NCI-H2196 (cell line): Measurements from ENCODE around the gene IFI27L1.

Experiments
- DNase-seq: peaks from one replicate; lab custom pipeline; 2025; ENCODE audit not compliant: unreplicated experiment; lab: John Stamatoyannopoulos, UW

The IFI27L1 gene

GRCh38 chr14:94113490-94113889 lies 32.4 kb downstream of the IFI27L1 start:
- DNase-seq: peak; percentile 8

DNA sequence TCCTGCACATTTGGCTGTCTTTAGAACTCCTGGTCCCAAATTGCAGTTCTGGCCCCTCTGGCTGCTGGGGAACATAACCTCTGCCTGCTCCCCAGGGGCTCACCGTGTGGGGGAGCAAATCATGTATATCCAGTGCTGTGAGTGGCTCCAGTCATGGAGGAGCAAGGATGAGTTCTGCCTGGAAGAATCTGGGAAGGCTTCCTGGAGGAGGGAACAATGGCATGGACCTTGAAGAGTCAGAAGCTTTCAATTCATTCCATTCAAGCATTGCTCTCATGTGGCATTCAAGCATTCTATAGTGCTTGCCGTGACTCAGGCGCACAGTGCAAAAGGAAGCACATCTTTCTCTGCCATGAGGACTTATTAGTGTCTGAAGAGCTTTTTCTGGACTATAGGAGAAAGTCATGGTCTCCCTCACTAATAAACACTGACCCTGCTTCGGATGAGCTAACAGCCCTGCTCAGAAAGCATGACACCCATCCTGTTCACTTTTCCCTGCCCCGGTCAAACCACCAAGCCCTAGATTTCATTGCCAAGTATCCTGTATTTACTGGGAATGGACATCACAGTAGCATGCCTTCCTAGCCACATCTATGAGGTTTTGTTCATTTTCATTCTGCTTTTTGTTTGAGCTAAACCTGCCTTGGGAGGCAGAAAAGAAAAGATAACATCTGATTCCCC lies 32.9 kb downstream of the IFI27L1 start:
- DNase-seq: no peak

GRCh38 chr14:94114589-94115057 lies 33.5 kb downstream of the IFI27L1 start:
- no peak for DNase-seq

DNA sequence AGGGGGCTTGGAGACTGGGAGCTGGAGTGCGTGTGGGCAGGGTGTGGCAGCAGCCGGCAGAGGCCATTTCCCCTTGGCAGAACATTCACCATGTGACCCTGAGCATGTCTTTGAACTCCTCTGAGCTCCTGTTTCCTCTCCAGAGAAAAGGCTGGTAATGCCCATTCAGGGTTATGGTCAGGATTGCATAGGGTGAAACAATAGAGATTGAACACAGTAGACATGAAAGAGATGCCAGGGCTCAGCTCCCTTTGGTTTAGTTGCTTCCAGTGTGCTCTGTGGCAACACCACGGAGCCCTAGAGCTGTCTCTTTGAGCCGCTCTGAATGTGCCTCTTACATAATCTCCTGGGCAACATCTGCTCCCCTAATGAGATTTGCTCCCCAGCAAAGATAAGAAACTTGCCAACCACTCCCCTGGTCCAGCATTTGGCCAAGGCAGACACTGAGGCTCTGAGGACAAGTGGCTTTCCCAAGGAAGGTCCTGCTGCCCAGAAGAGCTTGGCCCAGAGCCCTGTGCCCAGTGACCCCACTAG lies 34.0 kb downstream of the IFI27L1 start:
- no peak for DNase-seq

DNA sequence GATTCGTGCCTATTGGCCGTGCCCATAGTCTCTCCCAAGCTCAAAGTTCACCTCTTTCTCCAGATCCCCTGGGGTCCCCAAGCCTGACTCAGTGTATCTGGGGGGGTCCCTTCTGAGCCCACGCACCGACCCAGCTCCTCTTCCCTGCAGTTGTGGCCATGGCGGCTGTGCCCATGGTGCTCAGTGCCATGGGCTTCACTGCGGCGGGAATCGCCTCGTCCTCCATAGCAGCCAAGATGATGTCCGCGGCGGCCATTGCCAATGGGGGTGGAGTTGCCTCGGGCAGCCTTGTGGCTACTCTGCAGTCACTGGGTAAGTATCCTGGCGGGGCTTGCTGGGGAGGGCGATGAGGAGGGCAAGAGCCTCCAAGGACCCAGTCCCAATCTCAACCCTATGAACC lies 34.5 kb downstream of the IFI27L1 start:
- no peak for DNase-seq

DNA sequence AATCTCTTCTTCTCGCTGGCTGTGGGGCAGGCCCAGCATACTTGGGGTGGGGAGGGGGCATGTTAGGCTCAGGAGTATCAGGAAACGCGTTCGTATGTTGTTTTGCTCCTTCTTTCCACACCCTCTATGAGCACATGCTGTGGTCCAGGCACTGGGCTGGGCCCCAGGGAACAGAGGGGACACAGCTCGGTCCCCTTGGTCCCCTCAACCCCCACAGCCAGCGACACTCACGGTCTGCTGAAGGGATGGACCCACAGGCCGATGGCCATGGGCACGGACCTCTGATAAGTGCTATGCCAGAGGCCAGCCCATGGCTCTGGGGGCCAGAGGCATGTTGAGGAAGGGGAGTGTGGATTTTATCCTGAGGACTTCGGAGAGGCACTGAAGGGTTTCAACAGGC lies 35.6 kb downstream of the IFI27L1 start:
- DNase-seq: no peak

DNA sequence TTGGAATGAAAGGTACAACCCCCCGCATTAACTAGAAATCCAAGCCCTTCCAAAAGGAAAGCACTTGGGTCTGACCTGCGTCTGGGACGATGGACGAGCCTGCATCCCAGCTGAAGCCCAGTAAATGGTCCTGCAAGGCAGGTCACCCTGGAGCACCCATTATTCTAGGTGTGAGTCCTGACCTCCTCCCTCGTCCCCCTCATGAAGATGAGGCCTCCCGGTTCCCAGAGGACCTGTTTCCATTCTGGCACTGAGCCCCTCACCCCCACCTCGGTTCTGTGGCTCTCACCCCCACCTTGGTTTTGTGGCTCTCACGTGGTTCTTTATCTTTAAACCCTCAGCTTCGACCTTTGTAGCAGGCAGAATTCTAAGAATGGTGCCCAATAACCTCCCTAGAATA lies 36.7 kb downstream of the IFI27L1 start:
- DNase-seq: no peak

DNA sequence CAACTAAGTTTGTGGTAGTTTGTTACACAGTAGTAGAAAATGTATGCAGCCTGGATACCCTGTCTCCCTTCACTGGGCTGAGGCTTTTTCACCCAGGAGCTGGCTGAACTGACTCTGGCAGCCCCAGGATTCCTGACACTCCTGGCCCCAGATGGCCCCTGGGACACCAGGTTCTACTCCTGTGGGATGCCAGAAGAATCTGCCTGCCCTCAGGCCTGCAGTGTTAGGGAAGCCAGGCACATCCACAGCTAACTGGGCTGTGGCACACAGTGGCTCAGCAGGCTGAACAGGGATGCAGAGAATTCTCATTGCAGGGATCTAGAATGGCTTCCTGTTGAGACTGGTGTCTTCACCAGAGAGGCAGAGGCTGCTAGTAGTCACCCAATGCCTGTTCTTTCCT lies 38.0 kb downstream of the IFI27L1 start:
- no peak for DNase-seq

DNA sequence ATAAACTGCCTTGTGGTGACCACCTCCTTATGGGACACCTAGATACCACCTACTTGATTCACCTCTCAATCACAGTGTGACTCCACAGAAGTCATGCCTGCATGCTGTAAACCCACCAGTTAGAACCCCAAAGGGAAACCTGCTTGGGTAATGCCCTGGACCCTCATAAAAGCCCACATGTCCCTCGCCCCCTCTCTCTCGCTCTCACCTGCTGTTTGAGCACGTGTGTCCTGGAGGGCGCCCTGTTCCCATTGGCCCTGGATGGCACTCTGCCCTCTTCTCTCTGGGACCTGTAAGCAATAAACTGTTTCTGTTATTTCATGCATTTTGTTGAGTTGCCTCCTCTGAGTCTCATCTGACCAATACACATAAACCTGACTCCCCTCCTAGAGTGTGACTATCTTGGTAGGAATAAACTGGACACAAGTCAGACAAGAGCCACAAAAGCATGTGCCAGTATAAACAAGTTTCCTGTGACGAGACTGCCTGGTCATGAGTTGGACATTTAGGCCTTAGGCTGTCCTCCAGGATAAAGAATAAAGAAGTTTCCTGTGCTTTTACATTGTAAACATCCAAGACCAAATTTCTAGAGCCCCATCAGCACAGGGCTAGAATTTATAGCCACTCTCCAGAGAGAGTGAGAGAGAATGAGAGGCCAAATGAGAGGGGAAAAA lies 39.7 kb downstream of the IFI27L1 start:
- no peak for DNase-seq

DNA sequence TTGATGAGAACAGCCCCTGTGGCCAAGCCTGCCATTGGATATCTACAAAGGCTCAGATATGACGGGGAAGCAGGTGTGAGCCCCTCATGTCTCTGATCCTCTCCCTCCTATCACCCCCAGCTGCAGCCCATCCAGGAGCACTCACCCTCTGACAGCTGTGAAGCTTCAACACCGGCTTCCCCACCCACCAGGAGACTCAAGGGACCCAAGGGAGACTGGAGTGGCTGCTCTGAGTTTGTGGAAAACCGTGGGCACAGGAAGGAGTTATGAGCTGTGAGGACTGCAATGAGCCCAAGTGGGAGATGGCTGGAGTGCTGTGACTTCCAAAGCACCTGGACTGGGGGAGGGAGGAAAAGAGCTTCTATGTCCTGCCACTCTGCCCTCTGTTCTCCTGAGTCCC lies 40.4 kb downstream of the IFI27L1 start:
- no peak for DNase-seq

- DNase-seq: no peak
Measured at GRCh38 chr14:94122438-94122837, 41.3 kb downstream of the IFI27L1 start.

DNA sequence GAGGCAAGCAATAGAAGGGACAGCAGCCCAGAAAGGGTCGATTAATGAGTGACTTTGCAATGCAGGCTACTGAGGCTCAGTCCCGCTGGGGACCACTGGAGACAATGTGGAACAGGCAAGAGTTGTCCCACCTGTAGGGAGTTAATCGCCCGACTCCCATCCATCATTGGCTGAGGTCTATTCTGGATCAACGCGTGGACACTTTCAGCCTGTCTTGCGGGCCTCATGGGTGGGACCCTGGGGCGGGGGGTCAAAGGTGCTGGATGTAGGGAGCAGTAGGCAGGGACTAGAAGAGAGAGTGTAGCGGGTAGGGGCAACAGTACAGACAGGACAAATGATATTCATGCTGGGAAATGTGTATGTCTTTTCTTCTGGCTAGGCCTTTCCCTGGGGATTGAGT lies 42.2 kb downstream of the IFI27L1 start:
- no peak for DNase-seq

DNA sequence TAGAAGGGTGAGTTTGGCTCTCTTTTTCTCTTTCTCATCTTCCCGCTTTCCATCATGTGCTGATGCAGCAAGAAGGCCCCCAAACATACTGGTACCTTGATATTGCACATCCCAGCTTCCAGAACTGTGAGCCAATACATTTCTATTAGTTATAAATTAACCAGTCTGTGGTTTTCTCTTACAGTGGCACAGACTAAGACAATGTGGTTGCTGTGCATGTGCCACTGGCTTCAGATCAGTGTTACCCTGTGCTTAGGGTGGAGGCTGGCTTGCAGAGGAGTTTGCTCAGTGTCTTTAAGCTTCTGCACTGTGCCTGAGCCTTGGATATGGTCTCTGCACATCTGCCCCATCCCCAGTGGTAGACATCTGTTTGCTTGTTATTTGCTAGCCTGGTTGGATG lies 42.8 kb downstream of the IFI27L1 start:
- DNase-seq: no peak

DNA sequence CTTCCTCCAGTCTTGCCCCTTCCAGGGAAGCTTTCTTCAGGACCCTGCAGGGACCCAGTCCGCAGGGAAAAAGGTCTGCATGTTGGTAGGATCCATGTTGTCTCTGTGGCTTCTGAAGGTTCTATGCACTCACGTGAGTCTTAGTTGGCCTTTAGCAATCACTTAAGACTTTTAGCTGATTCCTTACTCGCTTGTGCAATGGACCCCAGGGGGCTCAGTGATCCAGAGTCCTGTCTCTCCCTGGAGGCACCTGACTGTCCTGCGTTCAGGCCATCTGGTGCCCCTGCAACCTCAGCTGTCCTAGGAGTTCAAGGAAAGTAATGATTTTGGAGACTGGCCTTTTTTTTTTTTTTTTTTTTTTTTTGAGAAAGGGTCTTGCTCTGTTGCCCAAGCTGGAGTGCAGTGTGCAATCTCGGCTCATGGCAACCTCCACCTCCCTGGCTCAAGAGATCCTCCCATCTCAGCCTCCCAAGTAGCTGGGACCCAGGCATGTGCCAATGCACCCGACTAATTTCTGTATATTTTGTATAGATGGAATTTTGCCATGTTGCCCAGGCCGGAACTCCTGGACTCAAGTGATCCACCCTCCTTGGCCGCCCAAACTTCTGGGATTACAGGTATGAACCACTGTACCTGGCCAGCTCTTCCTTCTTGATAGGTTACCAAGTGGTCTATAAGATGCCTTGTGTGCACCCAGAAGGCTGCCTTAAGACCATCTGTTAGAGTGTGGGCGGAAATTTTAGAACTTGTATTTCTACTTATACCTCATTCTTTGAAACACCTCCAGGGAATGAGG lies 43.7 kb downstream of the IFI27L1 start:
- DNase-seq: no peak

DNA sequence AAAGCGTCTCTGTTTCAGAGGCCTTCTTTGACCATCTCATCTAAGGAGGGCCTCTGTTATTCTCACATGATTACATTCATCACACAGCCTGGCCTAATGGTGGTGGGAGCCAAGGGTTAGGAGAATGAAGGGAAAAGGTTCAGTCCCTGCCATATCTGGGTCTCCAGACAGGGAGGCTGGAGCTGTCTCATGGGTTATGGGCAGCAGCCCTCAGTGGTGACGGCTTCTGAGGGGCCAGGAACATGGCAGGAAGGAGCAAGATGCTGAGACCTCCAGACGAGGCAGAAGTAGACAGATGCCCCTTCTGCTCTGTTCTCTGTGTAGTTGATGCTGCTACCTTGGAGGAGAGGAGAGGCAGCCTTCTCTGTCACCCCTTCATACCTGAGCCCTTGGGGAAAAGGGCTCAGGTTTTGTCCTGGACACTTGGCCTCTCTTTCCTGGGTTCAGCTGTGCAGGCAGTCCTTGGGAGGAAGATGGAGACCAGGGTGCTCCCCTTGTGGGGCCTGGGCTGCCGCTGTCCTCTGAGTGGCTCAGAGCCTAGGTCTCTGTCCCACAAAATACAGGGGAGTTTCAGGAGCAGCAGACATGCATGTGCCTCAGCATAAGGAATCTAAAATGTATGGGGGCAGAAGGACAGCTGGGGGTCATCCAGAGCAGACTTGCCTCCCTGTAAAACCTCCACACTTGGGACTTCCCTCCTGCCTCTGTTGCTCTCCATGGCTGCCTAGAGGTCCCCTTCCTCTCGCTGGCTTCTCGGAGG lies 44.7 kb downstream of the IFI27L1 start:
- no peak for DNase-seq

DNA sequence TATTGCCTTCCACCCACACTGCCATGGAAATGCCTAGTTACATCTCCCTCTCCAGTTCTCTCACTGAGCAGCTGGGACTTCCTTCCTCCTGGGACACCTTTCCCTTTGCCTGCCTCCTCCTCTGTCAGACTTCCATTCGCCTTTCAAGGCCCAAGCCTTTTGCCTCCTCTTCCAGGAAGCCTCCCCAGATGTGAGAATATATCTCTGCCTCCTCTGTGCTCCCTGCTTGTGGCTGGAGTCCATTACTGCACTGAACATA lies 45.2 kb downstream of the IFI27L1 start:
- DNase-seq: no peak

DNA sequence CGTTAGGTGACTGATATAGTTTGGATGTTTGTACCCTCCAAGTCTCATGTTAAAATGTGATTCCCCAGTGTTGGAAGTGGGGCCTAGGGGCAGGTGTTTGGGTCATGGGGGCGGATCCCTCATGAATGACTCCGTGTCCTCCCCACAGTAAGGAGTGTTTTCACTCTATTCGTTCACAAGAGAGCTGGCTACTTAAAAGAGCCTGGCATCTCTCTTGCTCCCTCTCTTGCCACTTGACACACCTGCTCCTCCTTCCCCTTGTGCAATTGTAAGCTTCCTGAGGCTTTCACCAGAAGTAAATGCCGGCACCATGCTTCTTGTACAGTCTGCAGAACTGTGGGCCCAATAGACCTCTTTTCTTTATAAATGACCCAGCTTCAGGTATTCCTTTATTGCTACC lies 45.7 kb downstream of the IFI27L1 start:
- no peak for DNase-seq

DNA sequence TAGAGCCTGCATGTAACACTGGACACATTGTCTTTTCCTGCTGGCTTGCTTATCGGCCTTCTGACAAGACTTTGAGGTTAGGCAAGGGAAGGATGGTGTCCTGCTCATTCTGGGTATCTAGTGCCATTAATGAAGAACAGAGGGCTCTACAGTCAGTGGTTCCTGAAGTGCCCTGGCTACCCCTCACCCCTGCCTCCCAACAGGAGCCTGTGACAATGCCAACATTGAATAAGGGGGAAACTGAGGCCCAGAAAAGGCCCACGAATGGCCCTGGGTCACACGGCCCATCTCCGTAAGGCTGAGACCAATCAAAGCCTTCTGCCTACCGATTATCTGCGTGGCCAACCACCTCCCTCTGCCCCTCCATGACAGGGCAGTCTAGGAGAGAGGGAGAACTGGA lies 46.2 kb downstream of the IFI27L1 start:
- no peak for DNase-seq

DNA sequence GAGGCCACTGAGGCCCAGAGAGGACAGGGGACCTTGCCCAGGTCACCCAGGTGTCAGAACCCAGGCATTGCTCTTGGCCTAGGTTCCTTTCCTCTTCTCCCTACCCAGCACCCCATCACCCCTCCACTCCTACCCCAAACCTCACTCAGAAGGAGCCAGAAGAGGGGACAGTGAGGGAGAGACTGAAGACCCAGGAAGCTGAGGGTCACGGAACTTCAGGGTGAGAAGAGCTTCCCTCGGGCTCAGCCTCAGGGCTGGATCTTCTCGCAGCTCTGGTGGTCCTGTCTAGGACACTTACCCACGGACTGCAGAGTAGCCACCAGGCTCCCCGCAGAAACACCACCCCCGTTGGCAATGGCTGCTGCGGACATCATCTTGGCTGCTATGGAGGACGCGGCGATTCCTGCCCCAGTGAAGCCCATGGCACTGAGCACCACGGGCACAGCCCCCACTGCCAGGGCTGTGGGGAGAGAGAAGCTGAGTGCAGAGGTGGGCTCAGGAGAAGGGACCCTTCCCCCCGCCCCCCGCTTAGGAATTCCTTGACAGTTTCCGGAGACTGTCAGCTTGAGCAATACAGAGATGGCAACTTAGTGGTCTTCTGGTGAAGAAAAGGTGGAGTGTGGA lies 47.2 kb downstream of the IFI27L1 start:
- no peak for DNase-seq

- DNase-seq: peak; percentile 48
Measured at GRCh38 chr14:94129111-94129757, 48.1 kb downstream of the IFI27L1 start, which contains the start of gene IFI27L2. IFI27L2 (minus strand) TSS chr14:94129604; CDS start chr14:94129564, 40 bp downstream.
